Smooth muscle cell of the brain vasculature (primary cell): Measurements from ENCODE around the gene TMEM9.
"Not testable (repeated sequence)": the region's sequence is repeated elsewhere in the genome, so short reads cannot be mapped to it uniquely, and the experiment has no call there.

Experiments used
- DNase-seq: peaks from one replicate; pipeline ENCODE4 v3.0.0-alpha.2; 2012; ENCODE audit warnings: low read depth, low spot score

The TMEM9 gene

DNA sequence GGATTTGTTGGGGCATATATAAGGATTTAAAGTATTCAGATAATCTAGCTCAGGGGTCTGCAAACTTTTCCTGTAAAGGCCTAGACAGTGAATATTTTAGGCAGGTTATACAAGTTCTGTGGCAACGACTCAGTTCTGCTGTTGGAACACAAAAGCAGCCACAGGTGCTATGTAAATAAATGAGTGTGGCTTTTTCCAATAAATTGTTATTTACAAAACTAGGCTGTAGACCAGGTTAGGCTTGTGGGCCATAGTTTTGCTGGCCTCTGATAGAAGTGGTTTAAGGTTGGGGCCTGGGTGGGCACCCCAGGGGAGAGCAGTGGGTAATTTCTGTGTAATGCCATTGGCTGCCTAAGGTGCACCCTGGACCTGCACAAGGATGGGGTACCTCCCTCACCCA is 19.5 kb upstream of the TMEM9 start:
- DNase-seq: no peak

GRCh38 chr1:201172999-201173610 is 18.8 kb upstream of the TMEM9 start:
- no peak for DNase-seq

DNA sequence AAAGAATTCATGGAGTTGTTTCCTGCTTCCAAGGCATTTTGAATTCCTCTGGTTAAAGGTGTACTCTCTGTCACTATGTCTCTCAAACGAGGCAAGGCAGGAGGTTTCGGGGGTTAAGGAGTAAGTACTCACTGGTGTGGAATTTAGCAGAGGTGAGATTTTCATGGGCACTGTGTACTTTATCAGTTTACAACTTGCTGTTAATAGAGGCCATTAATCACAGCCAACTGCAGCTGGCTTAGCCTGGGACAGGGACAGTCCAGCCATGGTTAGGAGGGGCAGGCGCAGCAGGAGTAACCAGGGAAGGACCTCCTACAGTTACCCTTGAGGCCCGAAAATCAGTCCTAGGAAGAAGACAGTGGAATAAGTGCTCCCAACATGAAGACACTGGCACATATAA is 18.1 kb upstream of the TMEM9 start:
- no peak for DNase-seq

- no peak for DNase-seq
These were observed 17.1 kb upstream of the TMEM9 start for GRCh38 chr1:201171063-201172036.

DNA sequence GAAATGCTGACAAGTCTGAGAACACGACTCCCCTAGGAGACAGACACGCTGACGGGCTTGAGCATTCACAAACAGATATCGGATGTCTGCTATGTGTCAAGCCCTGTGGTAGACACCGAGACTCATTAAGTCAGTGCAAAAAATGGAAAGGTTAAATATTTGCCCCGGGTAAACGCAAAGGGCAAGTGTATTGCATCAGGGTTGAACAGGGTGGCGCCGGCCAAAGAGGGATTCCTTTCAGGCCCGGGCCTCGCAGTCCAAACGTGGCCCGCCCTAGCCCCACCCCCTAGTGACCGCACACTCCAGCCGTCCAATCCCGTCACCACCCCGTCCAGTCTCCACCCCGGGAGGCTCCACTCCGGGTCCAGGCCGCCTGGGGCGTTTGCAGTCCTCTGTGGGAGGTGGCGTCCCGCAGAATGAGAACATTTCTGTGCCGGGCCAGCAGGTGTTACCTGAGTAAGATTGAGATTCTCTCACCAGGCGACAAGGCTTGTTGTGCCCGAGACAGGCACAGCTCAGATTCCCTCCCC is 16.3 kb upstream of the TMEM9 start:
- DNase-seq: peak; percentile 49

DNA sequence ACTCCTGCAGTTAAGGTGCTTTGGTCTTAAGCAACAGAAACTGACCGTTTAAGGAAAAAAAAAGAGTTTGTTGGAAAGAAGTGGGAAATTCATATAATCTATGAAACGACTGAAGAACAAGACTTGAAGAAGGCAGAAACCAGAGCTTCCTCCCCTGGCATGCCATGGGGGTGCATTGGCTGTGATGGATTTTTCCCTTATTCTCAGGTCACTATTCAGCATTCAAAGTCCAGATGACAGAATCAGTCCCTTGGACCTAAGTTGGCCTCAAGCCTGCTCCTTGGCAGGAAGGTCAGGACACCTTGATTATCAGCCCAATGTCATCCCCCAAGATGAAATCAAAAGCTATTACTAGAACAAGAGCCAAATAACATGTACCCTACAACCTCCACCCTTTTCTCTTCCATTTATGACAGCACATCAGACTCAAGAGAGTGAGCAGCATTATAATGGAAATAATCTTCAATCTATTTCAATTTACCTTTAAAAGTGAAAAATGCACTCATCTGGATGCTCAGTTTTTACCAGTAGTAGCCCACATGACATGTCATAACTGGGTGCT is 15.8 kb upstream of the TMEM9 start:
- DNase-seq: no peak

- DNase-seq: no peak
These were observed 14.9 kb upstream of the TMEM9 start for GRCh38 chr1:201169203-201169602.

DNA sequence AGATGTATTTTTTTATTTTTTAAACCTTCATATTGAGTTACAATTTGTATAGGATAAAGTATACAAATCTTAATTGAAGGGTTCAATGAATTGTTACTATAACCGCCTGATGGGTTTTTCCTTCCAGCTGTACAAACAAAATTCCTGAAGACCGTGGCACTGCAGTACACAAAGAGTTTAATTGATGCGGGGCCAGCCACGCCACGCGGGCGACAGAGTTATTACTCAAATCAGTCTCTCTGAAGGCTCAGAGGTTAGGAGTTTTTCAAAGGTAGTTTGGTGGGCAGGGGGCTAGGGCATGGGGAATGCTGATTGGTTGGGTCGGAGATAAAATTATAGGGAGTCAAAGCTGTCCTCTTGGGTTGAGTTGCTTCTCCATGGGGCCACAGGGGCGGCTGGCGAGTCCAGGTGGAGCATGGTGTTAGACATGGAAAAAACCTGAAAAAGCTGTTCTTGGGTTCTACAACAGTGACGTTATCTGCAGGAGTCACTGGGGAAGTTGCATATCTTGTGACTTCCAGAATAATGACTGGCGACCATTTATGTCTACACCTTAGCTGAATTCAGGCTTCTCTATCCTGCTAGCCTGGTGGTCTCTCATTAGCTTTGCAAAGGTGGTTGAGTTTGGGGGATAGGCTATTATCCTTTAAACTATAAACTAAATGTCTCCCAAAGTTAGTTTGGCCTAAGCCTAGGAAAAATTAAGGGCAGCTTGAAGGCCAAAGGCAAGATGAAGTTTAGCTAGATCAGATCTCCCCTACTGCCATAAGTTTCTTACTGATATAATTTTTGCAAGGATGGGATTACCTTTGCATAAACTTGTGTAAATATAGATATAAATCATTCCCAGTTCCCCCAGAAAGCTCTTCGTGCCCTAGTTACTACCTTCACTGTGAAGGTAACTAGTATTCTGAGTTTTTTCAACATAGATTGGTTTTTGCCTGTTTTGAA is 13.0 kb upstream of the TMEM9 start:
- no peak for DNase-seq

DNA sequence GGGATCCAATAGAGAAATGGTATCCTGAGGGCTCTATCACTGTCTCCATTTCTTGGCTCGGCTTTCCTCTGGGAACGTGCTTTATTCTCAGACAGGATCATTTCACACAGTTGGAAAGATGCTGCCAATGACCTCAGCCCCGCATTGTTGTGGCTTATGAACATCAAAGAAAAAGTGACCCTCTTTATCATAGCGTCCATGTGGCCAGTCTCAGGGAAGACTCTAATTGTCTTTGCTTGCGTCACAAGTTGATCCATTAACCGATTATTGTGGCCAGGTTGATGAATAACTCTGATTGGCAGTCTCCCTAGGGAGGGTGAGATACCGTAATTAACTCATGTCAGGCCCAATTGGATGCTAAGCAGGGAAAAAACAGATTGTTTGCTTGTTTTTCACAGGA is 10.4 kb upstream of the TMEM9 start:
- DNase-seq: no peak

DNA sequence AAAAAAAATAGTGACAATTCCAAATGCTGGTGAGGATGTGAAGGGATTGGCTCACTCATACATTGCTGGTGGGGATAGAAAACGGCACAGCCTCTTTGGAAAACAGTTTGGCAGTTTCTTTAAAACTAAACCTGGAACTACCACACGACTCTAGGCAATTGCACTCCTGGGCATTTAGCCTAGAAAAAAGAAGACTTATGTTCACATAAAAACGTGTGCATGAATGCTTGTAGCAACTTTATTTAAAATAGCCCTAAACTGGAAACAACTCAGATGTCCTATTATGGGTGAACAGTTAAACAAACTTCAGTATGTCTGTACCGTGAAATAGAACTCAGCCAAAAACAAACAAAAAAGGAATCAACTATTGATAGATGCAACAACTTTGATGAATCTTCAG is 9.4 kb upstream of the TMEM9 start:
- no peak for DNase-seq

DNA sequence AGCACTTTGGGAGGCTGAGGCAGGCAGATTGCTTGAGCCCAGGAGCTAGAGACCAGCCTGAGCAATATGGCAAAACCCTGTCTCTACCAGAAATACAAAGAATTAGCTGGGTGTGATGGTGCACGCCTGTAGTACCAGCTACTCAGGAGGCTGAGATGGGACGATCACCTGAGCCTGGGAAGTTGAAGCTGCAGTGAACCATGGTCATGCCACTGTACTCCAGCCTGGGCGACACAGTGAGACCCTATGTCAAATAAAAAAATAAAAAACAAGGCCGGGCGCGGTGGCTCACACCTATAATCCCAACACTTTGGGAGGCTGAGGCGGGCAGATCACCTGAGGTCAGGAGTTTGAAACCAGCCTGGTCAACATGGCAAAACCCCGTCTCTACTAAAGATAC is 8.8 kb upstream of the TMEM9 start:
- DNase-seq: not testable (repeated sequence)

GRCh38 chr1:201157949-201158348 is 3.7 kb upstream of the TMEM9 start:
- no peak for DNase-seq

DNA sequence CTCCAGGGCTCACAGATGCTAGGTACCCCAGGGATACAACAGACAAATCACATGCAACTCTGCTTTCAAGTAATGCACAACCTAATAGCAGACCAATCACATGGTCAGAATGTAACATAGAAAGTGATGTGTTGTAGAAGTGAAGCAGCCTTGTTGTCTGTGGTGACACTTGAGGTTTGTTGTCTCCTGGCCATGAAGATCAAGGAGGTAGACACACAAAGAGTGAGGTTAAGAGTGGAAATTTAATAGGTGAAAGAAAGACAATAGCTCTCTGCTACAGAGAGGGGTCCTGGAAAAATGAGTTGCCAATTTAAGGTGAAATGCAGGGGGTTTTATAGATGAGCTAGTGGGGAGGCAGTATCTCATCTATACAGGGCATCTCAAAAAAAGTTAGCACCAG is 2.5 kb upstream of the TMEM9 start:
- no peak for DNase-seq

DNA sequence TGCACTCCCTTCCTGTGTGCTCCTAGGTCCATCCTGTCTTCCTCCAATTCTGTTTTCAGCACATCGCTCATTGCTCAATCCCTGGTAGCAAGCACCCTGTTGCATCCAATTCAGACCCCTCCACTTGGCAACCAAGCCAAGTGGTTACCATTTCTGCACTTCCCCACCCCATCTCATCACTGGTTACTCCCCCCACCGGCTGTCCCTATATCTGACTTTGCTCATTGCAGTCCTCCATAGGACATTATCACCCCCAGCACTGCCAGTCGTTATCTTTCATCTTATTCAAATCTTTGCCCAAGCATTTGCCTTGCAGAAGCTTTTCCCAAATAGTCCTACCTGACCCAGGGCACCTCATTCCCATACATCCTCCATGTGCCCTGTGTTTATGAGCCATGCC is 2.1 kb upstream of the TMEM9 start:
- no peak for DNase-seq

DNA sequence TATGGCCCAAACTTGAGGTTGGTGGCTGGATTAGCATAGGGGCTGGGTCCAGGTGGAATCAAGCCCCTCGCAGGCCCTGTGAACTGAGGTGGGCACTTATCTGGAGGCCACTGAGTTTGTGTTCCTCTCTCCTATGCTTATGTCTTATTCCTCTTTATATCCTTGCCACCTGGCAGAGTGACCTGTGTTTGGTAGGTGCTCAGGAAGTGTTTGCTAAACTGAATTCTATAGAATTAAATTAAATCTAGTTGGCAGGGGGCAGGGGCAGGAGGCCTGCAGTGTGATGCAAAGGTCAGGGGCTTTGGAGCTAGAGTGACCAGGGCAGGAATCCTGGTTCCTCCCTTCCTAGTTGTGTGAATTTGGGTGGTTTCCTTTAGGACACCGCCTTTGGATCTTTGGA is 1.1 kb upstream of the TMEM9 start:
- DNase-seq: no peak

GRCh38 chr1:201153474-201154388 is 543 bp downstream of the TMEM9 start:
- DNase-seq: no peak

- DNase-seq: no peak
These were observed 4.9 kb downstream of the TMEM9 start for GRCh38 chr1:201149400-201149799.

DNA sequence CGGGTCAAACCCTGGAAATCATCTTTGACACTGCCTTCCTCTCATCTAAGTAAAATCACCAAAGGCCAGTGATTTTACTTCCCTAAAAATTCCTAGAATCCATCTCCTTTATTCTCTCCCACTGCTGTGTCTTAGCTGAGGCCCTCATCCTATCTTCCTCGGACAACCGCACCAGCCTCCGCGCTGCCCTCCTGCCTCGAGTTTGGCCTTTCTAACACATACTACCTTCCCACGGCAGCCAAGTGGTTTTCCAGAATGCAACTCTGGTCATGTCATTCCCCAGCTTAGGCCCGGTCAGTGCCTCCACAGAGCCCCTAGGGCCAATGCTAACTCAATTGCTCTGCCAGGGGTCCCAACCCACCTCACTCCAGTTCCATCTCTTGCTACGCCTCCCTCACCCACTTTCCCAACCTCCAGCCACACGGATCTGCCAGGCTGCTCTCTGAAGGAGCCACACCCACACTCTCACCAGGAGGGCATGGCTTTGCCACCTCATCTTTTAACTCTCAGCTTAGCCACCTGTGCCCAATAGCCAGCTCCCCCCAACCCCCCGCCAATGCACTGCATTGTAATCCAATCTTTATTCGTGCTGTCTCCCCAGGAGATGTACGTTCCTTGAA is 6.8 kb downstream of the TMEM9 start:
- DNase-seq: no peak

DNA sequence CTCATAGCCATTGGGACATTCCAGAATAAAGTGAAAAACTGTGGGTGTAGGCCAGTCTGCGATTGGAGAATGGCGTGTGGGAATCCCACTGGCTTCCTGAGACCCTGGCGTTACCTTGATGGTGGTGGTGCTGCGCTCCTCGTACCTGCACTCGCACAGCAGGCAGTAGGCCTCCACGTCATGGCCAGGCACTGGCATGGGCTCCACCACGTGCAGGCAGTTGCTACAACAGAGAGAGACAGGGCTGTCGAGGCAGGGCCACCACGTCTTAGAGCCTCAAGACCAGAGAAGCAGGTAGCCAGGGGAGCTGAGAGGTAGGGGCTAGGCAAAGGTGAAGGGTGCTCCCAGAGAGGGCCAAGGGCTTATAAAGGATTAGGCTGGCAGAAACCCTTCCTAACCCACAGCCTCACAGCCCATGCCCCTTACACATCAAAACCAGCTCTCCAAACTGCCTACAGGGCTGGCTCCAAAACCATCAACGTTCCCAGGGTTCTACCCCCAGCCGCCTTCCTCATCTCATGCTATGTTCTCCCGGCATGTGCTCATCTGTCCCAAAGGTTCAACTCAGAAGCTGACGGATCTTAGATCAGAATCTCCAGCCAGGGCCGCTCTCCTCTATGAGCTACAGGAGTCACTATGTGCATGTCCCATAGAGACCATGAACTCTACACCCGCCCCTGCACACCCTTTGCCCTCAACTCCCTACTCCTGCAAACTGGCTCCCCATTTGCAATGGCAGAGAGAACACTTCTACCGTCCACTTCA is 7.5 kb downstream of the TMEM9 start:
- no peak for DNase-seq
